Activated CD4-positive, alpha-beta T cell treated with anti-CD3 and anti-CD28 coated beads for 36 hours (primary cell): ENCODE data around the gene PIP4K2C. TPM values are rescaled to one million over a fixed set of nuclear protein-coding genes. Genes with fewer than 3 reads are reported as not detected.
A peak's percentile ranks its signal among the peaks of the same experiment; 100 is the strongest.

Experiments
- ATAC-seq: fragments of 200-7000 bp; cut with Tn5 transposase; one replicate; pipeline ENCODE4 v1.10.0; 2021; ENCODE audit warnings: mild to moderate bottlenecking, moderate library complexity
- CTCF ChIA-PET: fragments of 350-600 bp; sonication (Branson Sonifier 250); formaldehyde crosslinking; loops from one replicate; lab custom pipeline; 2021; ENCODE audit warnings: antibody characterized with exemption; lab: Charles Lee
- POLR2A ChIA-PET: fragments of 350-600 bp; sonication (Branson Sonifier 250); formaldehyde crosslinking; loops from one replicate; lab custom pipeline; 2021; ENCODE audit warnings: antibody characterized with exemption, inconsistent platforms; lab: Charles Lee
- DNase-seq: peaks from one replicate; pipeline ENCODE4 v3.0.0-alpha.2; 2020
- H3K27ac Mint-ChIP-seq: one replicate; pipeline ENCODE4 v1.8.0; 2021; ENCODE audit warnings: mixed read lengths
- H3K27me3 Mint-ChIP-seq: one replicate; pipeline ENCODE4 v1.8.0; 2021; ENCODE audit warnings: mixed read lengths
- H3K36me3 Mint-ChIP-seq: one replicate; pipeline ENCODE4 v1.8.0; 2021; ENCODE audit warnings: low read depth, mixed read lengths
- H3K4me1 Mint-ChIP-seq: one replicate; pipeline ENCODE4 v1.8.0; 2021; ENCODE audit warnings: mixed read lengths
- H3K4me3 Mint-ChIP-seq: one replicate; pipeline ENCODE4 v1.8.0; 2021; ENCODE audit warnings: mild to moderate bottlenecking, moderate library complexity, mixed read lengths
- H3K9me3 Mint-ChIP-seq: one replicate; pipeline ENCODE4 v1.8.0; 2021; ENCODE audit warnings: low read depth, mixed read lengths
- intact Hi-C, 2 experiments: fragments of 100-400 bp; cut with DNase I in 1 of 2; cut with micrococcal nuclease in 1 of 2; formaldehyde crosslinking; loops; one replicate each; pipeline versions ENCODE4 v1.14.2 to v1.15.1; 2022 to 2024; cut with DNase I, micrococcal nuclease
- total RNA-seq, 2 experiments: library from RNA; stranded (reverse); gene quantifications; one replicate each; pipeline ENCODE4 v1.2.3, GENCODE V29; 2021

PIP4K2C gene
- total RNA-seq, 2 experiments from 2014 or later: 12.1 to 14.9 TPM

DNA sequence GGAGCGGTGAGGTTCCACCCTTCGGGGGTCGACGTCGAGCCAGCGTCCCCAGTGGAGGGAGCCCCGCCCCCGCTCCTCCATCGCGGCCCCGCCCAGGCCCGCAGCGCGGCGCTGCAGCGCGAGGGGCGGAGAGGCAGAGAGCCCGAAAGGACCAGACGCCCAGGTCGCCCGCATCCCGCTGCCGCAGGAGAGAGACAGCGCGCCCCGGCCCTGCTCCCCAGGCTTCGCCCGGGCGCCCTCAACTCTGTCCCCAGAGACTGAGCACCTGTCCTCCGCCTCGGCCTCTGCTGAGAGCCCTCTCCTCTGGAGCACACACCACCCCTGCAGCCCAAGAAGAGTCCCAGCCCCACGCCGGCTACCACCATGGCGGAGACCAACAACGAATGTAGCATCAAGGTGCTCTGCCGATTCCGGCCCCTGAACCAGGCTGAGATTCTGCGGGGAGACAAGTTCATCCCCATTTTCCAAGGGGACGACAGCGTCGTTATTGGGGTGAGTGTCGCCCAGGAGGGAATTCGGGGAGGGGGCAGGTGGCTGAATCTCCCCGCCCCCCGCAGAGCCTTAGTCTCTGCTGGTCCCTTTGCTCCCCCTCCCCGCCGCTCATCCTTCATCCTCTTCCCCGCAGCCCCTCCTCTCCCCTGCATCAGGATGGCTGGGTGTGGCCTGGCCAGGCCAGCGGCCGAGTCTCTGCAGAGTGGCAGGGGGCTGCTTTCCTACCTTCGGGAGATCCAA is 40.9 kb upstream of the PIP4K2C start, which contains the start of gene KIF5A:
KIF5A (plus strand) TSS at position 136 of the 732 bp plus-strand sequence; CDS start at position 364, 228 bp downstream.
- H3K27ac Mint-ChIP-seq: peak within 1 kb of the TSS; percentile 30
- H3K4me3 Mint-ChIP-seq: peak within 1 kb of the TSS; percentile 71
- intact Hi-C loops: no loop called here
- ChIA-PET CTCF (no interaction called here), POLR2A (no interaction called here)
- peaks cover 31% of the 10 kb centered on the region for H3K4me1 Mint-ChIP-seq
- ATAC-seq (peak; percentile 52), DNase-seq (peak; percentile 77)
- H3K9me3 Mint-ChIP-seq: no peaks in the 10 kb centered on the region
- H3K36me3 Mint-ChIP-seq: peaks cover 11% of the 10 kb centered on the region
- H3K27me3 Mint-ChIP-seq: peaks cover 15% of the 10 kb centered on the region

- H3K4me3 Mint-ChIP-seq: peak overlapping the region; percentile 71
- DNase-seq (no peak), ATAC-seq (no peak)
- no peaks in the 10 kb centered on the region for H3K9me3 Mint-ChIP-seq
- ChIA-PET POLR2A (no interaction called here), CTCF (no interaction called here)
- peaks cover 15% of the 10 kb centered on the region for H3K27me3 Mint-ChIP-seq
- no peak overlapping the region for H3K27ac Mint-ChIP-seq
- H3K36me3 Mint-ChIP-seq: peaks cover 5% of the 10 kb centered on the region
- intact Hi-C loops: no loop called here
- peaks cover 24% of the 10 kb centered on the region for H3K4me1 Mint-ChIP-seq
Observed at GRCh38 chr12:57550641-57551549, 40.1 kb upstream of the PIP4K2C start.

DNA sequence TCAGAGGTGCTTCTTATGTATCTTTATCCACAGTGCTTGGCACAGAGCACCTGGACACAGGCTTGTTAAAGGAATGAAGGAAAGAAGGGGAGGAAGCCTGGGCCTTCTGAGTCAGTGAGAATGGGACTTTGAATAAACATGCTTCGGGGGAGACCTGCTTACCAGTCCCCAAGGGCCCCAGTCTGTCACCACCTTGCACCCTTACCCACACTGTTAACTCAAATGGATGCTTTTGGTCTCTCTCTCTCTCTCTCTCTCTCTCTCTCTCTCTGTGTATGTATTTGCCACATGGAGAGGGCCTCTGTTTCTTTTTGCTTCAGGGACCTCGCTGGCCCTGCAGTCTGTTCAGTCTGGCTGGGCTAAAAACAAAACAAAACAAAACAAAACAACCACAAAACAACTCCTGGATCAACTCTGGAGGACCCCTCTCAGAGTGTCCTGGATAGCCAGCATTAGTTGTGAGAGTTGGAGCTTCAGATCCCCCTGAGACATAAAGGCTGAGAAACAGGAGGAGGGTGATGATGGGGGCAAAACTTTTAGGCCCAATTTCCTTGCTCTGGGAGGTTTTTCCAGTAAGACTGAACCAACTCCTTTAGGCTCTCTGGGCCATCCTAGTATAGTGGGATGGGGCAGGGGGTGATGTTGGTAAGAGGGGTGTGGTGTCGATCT is 39.2 kb upstream of the PIP4K2C start:
- no peak overlapping the region for H3K4me3 Mint-ChIP-seq

GRCh38 chr12:57552306-57552651 is 38.7 kb upstream of the PIP4K2C start:
- no peak for DNase-seq
- ChIA-PET CTCF (interaction anchor here (0.7 to 2.2 kb wide), 3 partner anchors 10 to 32 kb away, joined by 3 to 6 read pairs (median 3); no protein-coding TSS in a partner anchor), POLR2A (no interaction called here)
- intact Hi-C loops: no loop called here
- no peak for ATAC-seq
- H3K27me3 Mint-ChIP-seq: peaks cover 15% of the 10 kb centered on the region
- no peaks in the 10 kb centered on the region for H3K9me3 Mint-ChIP-seq
- no peak overlapping the region for H3K4me3 Mint-ChIP-seq
- no peaks in the 10 kb centered on the region for H3K36me3 Mint-ChIP-seq
- H3K4me1 Mint-ChIP-seq: peaks cover 15% of the 10 kb centered on the region
- no peak overlapping the region for H3K27ac Mint-ChIP-seq

More for the DNA sequence above, 39.2 kb upstream of the PIP4K2C start:
- no peaks in the 10 kb centered on the region for H3K9me3 Mint-ChIP-seq
- CTCF ChIA-PET: interaction anchor here (0.7 to 2.2 kb wide), 3 partner anchors 11 to 32 kb away, joined by 3 to 6 read pairs (median 3); no protein-coding TSS in a partner anchor
- DNase-seq (no peak), ATAC-seq (no peak)
- H3K4me1 Mint-ChIP-seq: peaks cover 19% of the 10 kb centered on the region
- intact Hi-C loops: no loop called here
- peaks cover 15% of the 10 kb centered on the region for H3K27me3 Mint-ChIP-seq
- H3K36me3 Mint-ChIP-seq: no peaks in the 10 kb centered on the region
- no peak overlapping the region for H3K27ac Mint-ChIP-seq
- POLR2A ChIA-PET: no interaction called here

DNA sequence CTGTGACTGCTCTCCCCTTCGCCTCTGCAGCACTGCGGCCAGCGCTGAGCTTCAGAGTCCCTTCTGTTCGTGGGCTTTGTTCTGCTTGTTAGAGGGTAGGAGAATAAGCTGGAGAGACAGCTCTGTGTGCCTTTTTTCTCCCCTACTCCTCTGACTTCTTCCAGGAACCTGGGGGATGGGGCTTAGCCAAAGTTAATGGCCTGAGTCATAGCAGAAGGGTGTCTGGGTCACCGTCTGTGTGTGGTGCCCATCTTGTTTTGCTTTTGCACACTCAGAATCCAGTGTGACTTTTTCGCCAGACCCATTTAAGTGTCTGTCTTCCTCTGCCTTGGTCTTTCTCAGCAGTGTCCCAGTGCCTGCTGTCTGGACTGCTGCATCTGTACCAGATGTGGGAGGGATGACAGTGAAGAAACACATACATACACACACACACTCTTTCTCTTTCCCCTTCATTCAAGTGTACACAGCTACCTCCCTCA is 38.1 kb upstream of the PIP4K2C start:
- DNase-seq: no peak
- Mint-ChIP-seq H3K4me3 (no peak overlapping the region), H3K36me3 (no peaks in the 10 kb centered on the region), H3K9me3 (no peaks in the 10 kb centered on the region), H3K27me3 (peaks cover 15% of the 10 kb centered on the region), H3K4me1 (peaks cover 11% of the 10 kb centered on the region), H3K27ac (no peak overlapping the region)
- CTCF ChIA-PET: interaction anchor here (0.6 to 2.2 kb wide), 4 partner anchors 13 to 66 kb away, joined by 3 to 6 read pairs (median 4); no protein-coding TSS in a partner anchor
- POLR2A ChIA-PET: interaction anchor here (0.5 kb wide), 1 partner anchor 114 kb away, joined by 3 read pairs; no protein-coding TSS in a partner anchor
- intact Hi-C loops: no loop called here
- ATAC-seq: no peak

DNA sequence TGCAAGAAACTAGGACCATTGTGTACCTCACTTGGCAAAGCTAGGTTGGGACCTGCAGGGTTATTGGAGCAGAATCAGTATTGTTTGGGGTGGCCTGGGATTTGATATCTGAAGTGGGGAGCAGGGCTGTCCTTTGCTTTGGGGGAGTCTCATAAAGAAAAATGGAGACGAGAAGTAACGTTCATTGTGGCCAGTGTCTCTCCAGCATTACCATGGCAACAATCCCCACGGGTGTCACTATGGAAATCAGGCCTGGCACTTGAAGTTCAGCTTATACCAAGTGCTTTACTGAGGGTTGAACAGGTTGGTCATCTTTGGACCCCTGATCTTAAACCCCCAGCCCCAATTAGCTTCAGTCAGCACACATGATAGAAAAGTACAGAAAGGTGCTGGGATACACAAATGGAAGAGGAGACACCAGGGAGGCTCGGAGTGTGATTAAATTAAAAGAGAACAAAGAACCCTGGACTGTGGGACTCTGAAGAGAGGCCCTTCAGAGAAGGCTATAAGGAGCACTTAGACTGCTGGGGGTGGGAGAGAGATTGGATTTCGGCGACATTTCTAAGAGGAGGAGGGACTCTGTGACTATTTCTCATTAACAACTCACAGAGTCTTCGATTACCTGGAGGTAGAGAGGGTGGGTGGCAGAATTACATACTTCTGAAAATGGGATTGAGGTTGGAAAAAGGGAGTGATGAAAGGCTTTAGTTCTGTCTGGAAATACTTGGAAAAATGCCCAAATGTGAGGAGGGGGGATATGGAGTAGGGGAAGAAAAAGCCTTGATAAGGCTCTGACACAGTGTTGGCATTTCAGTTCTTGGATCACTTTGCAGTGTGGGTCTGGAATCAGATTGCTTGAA is 37.4 kb upstream of the PIP4K2C start:
- peaks cover 11% of the 10 kb centered on the region for H3K4me1 Mint-ChIP-seq
- H3K27me3 Mint-ChIP-seq: peaks cover 14% of the 10 kb centered on the region
- intact Hi-C loops: no loop called here
- no peaks in the 10 kb centered on the region for H3K36me3 Mint-ChIP-seq
- ATAC-seq: no peak
- no peak overlapping the region for H3K27ac Mint-ChIP-seq
- DNase-seq: no peak
- no peaks in the 10 kb centered on the region for H3K9me3 Mint-ChIP-seq
- POLR2A ChIA-PET: interaction anchor here (0.5 kb wide), 1 partner anchor 113 kb away, joined by 3 read pairs; no protein-coding TSS in a partner anchor
- CTCF ChIA-PET: interaction anchor here (0.6 to 2.2 kb wide), 6 partner anchors 13 to 67 kb away, joined by 3 to 6 read pairs (median 4); no protein-coding TSS in a partner anchor
- no peak overlapping the region for H3K4me3 Mint-ChIP-seq

DNA sequence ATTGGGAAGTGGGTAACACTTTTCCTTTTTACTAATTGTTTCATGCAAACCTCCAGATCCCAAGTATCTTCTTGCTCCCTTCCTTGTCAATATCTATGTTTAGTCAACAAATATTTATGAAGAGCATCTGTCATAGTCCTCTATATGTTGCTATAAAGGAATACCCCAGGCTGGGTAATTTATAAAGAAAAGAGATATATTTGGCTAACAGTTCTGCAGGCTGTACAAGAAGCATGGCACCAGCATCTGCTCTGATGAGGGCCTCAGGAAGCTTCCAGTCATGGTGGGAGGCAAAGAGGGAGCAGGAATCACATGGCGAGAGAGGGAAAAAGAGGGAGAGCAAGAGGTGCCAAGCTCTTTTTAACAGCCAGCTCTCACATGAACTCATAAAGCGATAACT is 36.5 kb upstream of the PIP4K2C start:
- H3K4me3 Mint-ChIP-seq: no peak overlapping the region
- ATAC-seq: no peak
- no peaks in the 10 kb centered on the region for H3K9me3 Mint-ChIP-seq
- POLR2A ChIA-PET: no interaction called here
- H3K27me3 Mint-ChIP-seq: peaks cover 8% of the 10 kb centered on the region
- H3K4me1 Mint-ChIP-seq: peaks cover 7% of the 10 kb centered on the region
- intact Hi-C loops: no loop called here
- CTCF ChIA-PET: interaction anchor here (0.6 to 1.4 kb wide), 4 partner anchors 17 to 310 kb away, joined by 3 to 5 read pairs (median 3); no protein-coding TSS in a partner anchor
- no peak for DNase-seq
- no peak overlapping the region for H3K27ac Mint-ChIP-seq
- no peaks in the 10 kb centered on the region for H3K36me3 Mint-ChIP-seq

GRCh38 chr12:57554897-57555296 is 36.1 kb upstream of the PIP4K2C start:
- Mint-ChIP-seq H3K4me1 (peaks cover 5% of the 10 kb centered on the region), H3K27ac (no peak overlapping the region), H3K9me3 (no peaks in the 10 kb centered on the region), H3K4me3 (no peak overlapping the region), H3K36me3 (no peaks in the 10 kb centered on the region), H3K27me3 (peaks cover 7% of the 10 kb centered on the region)
- ChIA-PET CTCF (interaction anchor here (0.8 to 1.4 kb wide), 2 partner anchors 29 to 310 kb away, joined by 3 to 5 read pairs; no protein-coding TSS in a partner anchor), POLR2A (no interaction called here)
- DNase-seq (no peak), ATAC-seq (no peak)
- intact Hi-C loops: no loop called here

DNA sequence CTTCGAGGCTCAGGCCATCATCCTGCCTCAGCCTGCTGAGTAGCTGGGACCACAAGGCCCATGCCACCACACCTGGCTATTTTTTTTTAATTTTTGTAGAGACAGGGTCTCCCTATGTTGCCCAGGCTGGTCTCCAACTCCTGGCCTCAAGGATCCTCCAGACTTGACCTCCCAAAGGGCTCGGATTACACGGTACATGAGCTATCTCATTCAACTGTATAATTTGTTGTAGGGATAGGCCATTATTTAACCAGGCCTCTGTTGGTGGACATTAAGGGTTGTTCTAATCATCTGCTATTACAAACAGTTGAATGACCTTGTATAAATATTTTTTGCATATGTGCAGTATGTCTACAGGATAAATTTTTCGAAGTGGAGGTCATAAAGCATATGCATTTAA is 32.1 kb upstream of the PIP4K2C start:
- Mint-ChIP-seq H3K27me3 (peaks cover under 1% of the 10 kb centered on the region), H3K9me3 (no peaks in the 10 kb centered on the region), H3K27ac (no peak overlapping the region), H3K4me1 (no peaks in the 10 kb centered on the region), H3K36me3 (no peaks in the 10 kb centered on the region), H3K4me3 (no peak overlapping the region)
- CTCF ChIA-PET: interaction anchor here (0.9 kb wide), 1 partner anchor 25 kb away, joined by 3 read pairs; no protein-coding TSS in a partner anchor
- intact Hi-C loops: no loop called here
- DNase-seq (no peak), ATAC-seq (no peak)
- POLR2A ChIA-PET: no interaction called here

GRCh38 chr12:57560516-57560915 is 30.5 kb upstream of the PIP4K2C start:
- no peaks in the 10 kb centered on the region for H3K36me3 Mint-ChIP-seq
- no peak overlapping the region for H3K4me3 Mint-ChIP-seq
- intact Hi-C loops: no loop called here
- POLR2A ChIA-PET: no interaction called here
- CTCF ChIA-PET: no interaction called here
- no peaks in the 10 kb centered on the region for H3K4me1 Mint-ChIP-seq
- DNase-seq: no peak
- no peaks in the 10 kb centered on the region for H3K9me3 Mint-ChIP-seq
- ATAC-seq: no peak
- H3K27ac Mint-ChIP-seq: no peak overlapping the region
- peaks cover 5% of the 10 kb centered on the region for H3K27me3 Mint-ChIP-seq
